GM19025 (cell line): ENCODE data around the gene FLOT1.
"Not testable (repeated sequence)": the region's sequence is repeated elsewhere in the genome, so short reads cannot be mapped to it uniquely, and the experiment has no call there.

Experiments
- ATAC-seq: cut with Tn5 transposase; IDR thresholded peaks from one replicate; pipeline ENCODE4 v1.9.1; 2021; ENCODE audit warnings: mild to moderate bottlenecking, low read depth, moderate library complexity; ENCODE audit not compliant: unreplicated experiment

The FLOT1 gene

DNA sequence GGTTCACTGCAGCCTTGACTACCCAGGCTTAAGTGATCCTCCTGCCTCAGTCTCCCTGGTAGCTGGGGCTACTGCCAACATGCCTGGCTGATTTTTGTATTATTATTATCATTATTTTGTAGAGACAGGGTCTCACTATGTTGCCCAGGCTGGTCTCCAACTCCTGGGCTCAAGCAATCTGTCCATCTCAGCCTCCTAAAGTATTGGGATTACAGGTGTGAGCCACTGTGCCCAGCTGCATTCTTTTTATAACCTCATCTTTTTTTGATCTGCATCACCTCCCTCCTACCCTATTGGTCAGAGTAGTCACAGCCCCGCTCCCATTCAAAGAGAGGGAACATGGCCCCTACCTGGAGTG is 25.4 kb upstream of the FLOT1 start:
- ATAC-seq, result no peak

DNA sequence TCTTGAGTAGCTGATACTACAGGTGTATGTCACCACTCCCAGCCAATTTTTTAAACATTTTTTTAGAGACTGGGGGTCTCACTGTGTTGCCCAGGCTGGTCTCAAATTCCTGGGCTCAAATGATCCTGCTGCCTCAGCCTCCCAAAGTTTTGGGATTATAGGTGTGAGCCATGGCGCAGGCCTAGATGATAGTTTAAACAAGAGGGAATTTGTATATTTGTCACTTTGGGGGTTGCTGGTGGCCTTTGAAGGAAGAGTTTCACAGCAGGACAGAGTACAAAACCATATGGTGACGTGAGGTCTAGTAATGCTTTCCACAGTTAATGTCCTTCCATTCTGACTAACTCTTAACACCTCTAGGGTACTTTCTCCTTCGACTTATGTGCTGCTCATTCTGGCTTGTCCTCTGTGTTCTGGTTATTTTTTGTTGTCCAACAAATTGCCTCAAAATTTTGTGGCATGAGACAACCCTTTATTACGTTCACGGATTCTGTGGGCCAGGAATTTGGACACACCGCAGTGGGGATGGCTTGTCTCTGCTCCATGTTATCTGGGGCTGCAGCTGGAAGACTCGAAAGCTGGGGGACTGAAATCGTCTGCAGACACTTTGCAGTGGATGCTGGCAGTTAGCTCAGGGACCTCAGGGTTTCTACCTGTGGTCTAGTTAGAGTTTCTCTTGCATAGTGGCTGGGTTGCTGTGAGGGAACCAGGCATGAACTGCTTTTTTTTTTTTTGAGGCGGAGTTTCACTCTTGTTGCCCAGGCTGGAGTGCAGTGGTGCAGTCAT is 24.9 kb upstream of the FLOT1 start:
- peak; percentile 66 for ATAC-seq

DNA sequence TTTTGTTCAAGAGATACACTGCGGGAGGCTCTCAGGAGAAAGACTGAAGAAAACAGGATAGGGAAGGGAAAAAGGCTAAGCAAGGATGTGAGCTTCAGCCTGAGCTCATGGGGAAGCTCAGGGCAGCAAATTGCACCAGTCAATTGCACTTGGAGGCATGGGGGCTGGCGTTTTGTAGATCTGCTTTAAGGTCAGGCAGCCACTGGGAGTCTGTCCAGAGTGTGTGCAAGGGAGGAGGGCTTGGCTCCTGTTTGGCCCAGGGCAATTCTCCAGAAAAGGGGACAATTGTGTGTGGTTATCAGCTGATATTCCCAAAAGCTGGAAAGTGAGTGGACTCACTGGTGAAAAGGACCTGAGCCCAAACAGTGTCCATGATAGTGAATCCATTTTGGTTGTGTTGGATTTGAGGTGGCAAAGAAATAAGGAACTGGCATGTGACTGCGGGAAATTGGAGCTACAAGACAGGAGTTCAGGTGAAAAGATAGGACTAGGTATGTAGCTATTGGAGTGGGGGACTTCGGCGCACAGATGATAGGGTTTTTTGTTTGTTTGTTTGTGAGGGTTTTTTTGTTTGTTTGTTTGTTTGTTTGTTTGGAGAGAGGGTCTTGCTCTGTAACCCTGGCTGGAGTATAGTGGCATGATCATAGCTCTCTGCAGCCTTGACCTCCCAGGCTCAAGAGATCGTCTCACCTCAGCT is 24.1 kb upstream of the FLOT1 start:
- ATAC-seq, result no peak

DNA sequence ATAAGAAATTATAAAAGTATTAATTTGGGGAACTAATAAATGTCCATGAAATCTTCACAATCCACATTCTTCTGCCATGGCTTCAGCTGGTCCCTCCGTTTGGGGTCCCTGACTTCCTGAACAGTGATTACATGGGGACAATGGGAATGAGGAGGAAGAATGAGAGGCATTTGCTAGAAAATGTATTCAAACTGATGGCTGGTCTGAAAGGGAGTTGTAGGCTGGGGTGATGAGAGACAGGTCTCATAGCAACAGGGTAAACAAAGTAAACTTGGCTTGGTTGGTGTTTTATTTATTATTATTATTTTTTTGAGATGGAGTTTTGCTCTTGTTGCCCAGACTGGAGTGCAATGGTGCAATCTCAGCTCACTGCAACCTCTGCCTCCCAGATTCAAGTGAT is 23.0 kb upstream of the FLOT1 start:
- not testable (repeated sequence) for ATAC-seq

DNA sequence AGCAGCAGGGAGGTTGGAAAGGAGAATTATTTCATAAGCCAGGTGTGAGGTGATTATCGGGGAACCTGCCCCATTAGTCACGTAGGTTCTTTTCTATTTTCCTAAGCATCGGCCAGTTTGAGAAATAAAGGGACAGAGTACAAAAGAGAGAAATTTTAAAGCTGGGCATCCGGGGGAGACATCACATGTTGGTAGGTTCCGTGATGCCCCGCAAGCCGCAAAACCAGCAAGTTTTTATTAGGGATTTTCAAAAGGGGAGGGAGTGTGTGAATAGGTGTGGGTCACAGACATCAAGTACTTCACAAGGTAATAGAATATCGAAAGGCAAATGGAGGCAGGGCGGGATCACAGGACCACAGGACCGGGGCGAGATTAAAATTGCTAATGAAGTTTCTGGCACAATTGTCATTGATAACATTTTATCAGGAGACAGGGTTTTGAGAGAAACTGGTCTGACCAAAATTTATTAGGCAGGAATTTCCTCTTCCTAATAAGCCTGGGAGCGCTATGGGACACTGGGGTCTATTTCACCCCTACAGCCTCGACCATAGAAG is 22.1 kb upstream of the FLOT1 start:
- not testable (repeated sequence) for ATAC-seq

DNA sequence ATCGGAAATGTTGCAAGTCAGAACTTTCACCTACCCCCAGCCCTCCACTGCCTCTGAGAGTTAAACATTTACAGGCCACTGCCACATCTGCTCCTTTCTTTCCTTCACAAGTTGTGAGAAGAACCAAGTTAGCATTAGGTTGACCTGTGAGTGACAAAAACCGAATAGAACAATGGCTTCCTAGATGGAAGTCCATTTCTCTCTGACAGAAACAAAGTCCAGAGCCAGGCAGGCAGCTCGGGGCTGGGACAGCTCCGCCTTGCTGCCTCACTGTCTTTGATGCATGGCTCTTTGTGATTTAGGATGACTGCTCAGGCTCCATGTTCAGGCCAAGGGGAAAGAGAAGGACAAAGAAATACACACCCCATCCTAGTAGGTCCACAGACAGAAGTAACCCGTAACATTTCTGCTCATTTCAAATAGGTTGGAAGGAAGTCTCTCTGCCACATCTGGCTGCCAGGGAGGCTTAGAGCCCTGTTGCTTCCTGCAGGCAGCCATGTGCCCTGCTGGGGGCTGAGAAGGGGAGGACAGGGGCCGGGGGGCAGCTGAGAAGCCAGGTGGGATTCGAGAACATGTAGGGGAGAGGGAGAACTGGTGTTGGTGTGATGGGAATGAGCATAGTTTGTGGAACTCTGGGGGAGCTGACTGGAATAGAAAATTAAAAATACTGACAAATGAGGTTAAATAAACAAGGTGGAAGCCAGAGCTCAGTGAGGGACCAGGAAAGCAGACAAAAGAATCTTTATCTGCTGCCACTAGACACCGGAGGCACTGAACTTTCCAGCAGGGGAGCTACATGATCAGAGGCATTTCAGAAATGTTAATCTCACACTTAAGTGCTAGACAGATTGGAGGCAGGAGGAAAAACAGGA is 21.4 kb upstream of the FLOT1 start:
- ATAC-seq, result no peak

DNA sequence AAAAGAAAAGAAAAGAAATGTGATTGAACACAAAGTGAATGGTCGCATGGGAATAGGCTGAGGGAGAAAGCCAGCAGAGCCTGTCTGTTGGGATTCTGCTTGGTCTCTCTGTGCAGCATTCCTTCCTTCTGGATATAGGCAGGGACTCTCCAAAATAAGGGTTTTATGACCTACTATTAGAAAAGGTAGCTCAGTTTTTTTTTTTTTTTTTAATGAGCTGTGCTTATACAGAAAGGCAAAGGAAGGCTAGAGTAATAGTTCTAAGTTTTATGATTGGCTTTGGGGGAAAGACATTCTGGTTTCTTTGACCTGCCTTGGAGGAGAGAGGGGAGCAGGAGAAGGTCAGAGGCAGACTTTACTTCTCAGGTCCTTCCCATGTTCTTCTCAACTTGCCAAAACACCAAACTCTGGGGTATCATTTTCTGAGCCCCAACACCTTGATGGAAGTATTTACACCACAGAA is 20.7 kb upstream of the FLOT1 start:
- no peak for ATAC-seq

DNA sequence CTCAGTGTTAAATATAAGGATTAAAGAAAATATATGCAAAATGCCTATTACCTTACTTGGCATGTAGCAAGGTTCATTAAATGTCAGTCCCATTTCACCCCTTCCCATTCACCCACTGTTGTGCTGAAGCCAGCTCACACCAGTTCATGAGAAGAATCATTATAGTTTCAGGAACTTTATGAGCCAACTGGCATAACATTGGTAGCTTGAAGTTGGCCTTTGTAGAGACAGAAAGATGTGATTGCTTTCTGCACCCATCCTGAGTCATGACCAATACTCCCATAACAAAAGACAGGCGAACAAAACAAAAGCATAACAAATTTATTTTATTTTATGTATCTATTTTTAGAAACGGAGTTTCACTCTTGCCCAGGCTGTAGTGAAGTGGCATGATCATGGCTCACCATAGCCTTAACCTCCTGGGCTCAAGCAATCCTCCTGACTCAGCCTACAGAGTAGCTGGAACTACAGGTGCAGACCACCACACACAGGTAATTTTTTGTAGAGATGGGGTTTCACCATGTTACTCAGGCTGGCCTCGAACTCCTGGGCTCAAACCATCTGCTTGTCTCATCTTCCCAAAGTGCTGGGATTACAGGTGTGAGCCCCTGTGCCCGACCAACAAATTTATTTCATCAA is 19.4 kb upstream of the FLOT1 start:
- no peak for ATAC-seq

DNA sequence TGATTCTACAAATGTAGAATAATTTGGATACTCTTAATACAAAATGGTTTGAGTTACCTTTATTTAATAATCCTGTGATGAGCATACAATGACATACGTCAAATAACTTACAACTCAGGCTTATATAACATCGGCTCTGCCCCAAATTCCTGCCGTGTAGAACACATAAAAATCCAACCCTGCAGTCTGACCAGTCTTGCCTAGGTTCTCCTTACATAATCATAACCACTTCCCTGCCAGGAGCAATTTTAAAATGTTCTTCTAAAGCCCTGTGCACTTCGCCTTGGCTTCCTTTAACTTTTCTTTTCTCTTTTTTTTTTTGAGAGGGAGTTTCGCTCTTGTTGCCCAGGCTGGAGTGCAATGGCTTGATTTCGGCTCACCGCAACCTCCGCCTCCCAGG is 18.1 kb upstream of the FLOT1 start:
- no peak for ATAC-seq

DNA sequence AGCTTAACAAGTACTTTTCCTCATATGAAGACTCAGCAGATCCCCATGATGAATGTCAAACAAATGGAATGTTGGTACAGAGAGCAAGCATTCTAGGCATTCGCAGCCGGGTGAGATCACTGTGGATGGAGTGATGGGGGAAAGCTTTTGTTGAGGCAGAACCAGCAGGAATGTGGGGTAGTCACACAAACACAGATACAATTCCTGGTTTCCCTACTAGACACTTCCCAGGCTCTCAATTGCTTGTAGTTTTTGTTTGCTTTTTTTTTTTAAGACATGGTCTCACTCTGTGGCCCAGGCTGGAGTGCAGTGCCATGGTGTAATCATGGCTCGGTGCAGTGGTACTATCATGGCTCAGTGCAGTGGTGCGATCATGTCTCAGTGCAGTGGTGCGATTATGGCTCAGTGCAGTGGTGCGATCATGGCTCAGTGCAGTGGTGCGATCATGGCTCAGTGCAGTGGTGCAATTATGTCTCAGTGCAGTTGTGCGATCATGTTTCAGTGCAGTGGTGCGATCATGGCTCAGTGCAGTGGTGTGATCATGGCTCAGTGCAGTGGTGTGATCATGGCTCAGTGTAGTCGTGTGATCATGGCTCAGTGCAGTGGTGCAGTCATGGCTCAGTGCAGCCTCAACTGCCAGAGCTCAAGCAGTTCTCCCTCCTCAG is 17.2 kb upstream of the FLOT1 start:
- no peak for ATAC-seq

DNA sequence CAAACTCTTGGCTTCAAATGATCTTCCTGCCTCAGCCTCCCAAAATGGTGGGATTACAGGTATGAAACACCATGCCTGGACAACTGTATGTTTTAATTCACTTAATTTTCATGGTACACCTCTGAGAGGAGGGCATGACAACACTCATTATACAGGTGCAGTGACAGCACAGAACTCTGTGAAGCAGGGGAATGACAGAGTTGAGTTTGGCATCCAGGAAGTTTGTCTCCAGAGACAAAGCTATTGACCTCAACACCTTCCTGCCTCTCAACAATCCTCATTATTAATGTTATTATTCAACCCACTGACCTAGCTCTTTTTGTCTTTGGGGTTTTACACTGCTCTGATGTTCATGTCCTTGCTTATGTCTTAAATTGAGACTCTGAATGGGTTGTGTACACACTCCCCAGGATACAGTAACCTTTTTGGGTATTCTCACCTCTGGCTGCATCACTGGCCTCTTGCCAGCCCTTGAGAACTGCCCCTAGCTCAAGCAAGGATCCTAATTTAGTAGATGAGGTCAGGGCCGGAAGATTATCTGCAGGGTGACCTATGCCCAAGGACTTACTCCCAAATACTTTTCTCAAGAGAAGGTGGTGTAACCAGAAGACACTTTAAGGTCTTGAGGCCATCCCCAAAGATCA is 14.9 kb upstream of the FLOT1 start:
- ATAC-seq, result no peak

DNA sequence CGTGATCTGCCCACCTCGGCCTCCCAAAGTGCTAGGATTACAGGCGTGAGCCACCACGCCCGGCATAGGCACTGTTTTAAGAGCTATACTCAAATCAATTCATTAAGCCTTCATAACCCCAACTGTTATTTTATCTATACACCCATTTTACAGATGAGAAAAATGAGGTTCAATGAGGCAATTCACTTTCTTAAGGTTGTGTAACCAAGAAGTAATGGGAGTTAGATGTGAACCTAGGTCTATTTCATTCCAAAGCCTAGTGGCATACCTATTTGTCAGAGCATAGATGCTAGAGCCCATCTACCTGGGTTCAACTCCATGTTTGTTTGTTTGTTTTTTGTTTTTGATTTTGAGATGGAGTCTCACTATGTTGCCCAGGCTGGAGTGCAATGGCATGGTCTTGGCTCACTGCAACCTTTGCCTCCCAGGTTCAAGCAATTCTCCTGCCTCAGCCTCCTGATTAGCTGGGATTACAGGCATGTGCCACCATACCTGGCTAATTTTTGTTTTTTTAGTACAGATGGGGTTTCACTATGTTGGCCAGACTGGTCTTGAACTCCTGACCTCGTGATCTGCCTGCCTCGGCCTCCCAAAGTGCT is 14.0 kb upstream of the FLOT1 start:
- not testable (repeated sequence) for ATAC-seq

DNA sequence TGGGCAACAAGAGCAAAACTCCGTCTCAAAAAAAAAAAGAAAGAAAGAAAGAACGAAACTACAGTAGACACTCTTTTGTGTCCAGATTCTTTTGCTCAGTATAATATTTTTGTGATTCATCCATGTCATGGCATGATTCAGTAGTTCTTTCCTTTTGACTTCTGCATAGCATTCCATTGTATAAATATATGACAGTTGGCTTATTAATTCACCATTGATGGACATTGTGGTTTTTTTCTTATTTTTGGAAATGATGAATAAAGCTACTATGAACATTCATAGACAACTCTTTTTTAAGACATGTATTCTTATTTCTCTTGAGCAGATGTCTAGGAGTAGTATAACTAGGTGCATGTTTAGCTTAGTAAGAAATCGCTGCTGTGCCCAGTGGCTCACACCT is 12.1 kb upstream of the FLOT1 start:
- no peak for ATAC-seq

DNA sequence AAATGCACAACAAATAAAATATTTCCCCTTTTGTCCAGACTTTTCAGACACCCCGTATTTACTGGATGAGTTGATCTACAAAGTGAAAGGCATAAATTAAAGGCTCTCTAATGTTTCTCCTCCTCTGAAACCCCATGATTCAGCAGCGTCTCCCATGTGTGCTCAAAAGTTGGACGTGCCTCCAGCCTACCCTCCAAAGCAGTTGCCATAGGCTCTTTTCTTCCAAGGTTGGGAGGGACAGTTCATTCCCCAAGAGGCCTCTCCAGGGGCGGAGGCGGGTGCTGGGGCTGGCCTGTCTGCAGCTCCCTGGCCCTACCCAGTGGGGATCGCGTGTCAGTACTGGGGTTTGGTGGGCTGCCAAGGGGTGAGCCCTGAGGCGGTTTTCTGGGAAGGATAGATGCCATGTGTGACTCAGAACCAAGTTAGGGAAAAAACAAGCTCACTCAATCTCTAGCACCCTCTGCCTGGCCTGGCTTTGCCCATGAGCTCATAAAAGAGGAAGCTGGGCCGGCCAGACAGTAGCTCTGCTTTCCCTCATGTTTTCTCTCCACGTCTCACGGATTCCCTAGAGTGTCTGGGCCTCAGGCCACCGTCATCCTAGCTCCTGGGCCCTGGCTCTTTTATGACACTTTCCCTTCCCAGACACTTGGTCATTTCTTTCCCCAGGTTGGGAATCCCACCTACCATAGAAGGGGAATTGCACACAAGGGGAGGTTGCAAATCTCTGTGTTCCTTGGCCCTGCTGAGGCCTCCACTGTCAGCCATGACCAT is 9.9 kb upstream of the FLOT1 start:
- ATAC-seq, result no peak

DNA sequence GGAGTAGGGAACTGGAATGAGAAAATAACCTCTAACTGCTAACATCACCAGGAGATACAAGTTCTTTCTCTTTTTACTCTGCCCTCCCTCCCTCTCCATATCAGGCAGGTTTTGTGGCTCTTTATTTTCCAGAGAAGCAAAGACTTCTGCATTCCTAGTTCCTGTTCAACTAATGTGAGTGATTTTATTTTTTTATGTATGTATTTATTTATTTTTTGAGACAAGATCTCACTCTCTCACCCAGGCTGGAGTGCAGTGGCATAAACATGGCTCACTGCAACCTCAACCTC is 7.8 kb upstream of the FLOT1 start:
- no peak for ATAC-seq

DNA sequence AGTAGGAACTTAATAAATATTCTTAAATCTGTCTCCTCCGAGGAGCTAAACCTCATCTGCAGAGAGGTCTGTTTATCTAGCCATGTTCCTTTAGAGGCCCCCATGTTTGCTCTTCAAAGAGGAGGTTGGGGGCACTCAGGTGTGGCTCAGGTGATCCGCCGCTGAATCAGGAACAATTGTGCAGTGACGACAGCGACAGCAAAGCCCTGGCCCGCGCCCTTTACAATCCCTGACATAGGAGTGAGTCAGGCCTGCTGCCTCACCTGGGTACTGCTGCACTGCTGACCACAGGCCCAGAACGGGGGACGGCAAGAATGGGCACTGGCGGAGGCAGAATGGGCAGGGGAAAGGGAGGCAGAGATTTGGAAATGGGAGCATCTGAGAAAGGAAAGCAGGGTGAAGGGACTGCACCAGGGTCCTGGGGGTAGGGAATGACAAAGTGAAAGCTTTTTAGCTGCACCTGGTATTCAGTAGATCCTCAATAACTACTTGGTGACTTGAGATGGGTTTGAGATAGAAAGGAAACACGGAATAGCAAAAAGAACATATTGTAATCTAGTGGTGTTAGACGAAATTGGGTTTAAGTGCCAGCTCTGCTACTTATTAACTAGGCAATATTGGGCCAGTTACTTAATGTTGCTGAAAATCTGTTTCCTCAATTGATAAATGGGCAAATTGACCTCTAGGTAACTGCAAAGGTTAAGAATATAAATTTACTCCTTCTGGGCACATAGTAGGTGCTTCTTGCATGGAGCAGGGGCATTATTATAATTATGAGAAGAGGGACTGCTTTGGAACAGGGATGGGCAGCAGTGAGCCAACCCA is 7.3 kb upstream of the FLOT1 start:
- ATAC-seq, result no peak

DNA sequence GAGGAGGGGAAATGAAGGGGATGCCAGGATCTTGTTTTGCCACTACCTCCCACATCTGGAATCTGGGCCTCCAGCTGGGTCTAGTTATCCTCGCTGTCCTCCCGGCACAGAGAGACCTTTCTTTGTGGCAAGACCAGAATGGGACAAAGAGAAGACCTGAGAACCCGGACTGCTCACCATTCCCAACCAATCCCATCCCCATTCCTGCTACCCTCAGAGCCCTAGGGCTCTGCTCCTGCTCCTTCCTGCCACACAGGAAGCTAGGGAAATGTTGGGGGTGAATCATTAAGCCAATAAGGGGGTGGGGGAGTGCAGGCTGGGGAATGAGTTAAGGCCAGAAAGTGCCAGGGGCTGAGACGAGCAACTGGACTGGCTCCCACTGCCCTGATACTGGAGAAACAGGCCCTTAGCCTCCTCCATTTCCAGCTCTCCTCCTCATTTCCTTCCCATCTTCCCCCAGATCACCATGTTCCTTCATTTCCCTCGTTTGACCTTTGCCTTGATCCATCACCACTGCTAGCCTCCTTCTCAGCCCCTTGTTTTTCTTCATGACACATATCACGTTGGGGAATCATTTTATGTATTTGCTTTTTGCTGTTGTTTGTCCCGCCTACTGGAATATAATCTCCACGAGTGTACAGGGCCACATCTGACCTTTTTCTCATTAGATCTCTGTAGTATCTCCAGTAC is 6.5 kb upstream of the FLOT1 start:
- ATAC-seq, result no peak
